ENCODE data around the gene LCN15. TPM values are rescaled to one million over a fixed set of nuclear protein-coding genes. Genes with fewer than 3 reads are reported as not detected.

The LCN15 gene
- total RNA-seq, 1 donor from 2014 or later, result not detected

DNA sequence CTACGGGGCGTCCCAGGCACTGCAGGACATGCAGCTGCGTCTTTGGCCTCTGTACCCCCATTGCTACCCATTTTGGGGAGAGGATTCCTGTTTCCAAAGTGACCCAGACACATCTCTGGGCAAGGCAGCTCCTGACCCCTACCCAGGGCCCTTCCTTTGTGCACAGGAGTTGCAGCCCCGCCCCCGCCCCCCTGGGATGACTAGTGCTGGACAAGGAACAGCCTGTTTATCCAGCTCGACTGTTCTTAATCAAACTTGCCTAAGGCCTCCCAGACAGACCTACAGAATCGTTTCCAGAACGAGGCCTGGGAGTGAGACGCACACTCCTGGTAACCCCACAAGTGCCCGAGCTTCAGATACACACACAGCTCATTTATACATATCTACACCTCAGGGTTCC lies 38.7 kb downstream of the LCN15 start:
- Mint-ChIP-seq H3K4me3 (ENCODE audit: unreplicated experiment) (peak overlapping the region; percentile 97), H3K27me3 (ENCODE audit: low read depth, unreplicated experiment) (no peaks in the 10 kb centered on the region), H3K27ac (ENCODE audit: unreplicated experiment) (peak overlapping the region; percentile 47), H3K4me1 (ENCODE audit: low read depth, unreplicated experiment) (peaks cover 15% of the 10 kb centered on the region), H3K36me3 (ENCODE audit: low read depth, unreplicated experiment) (peaks cover 8% of the 10 kb centered on the region), H3K9me3 (ENCODE audit: unreplicated experiment) (no peaks in the 10 kb centered on the region)
- peaks cover 86% of the 10 kb centered on the region for H4K20me1 ChIP-seq (ENCODE audit: insufficient read depth, low read length)
- peak overlapping the region; percentile 90 for H3K9ac ChIP-seq (ENCODE audit: low read length)
- H3K9me3 ChIP-seq (ENCODE audit: insufficient read depth, low read depth, low read length), result no peaks in the 10 kb centered on the region
- peak overlapping the region; percentile 91 for H3K4me3 ChIP-seq (ENCODE audit: insufficient read depth, low read depth, low read length)
- peaks cover 22% of the 10 kb centered on the region for H3K36me3 ChIP-seq (ENCODE audit: insufficient read depth, low read length)
- DNase-seq (ENCODE audit: low read depth) (peak; percentile 32), FAIRE-seq (no peak)
- H3K79me2 ChIP-seq (ENCODE audit: insufficient read depth, low read length), result peaks cover 70% of the 10 kb centered on the region
- peaks cover 42% of the 10 kb centered on the region for H3K4me1 ChIP-seq (ENCODE audit: insufficient read depth, low read length)
- no peak for TF ChIP-seq EZH2 (IDR thresholded peaks at IDR 0.05; ENCODE audit: insufficient read depth, low read length)
- TF ChIP-seq, protein P1, sequence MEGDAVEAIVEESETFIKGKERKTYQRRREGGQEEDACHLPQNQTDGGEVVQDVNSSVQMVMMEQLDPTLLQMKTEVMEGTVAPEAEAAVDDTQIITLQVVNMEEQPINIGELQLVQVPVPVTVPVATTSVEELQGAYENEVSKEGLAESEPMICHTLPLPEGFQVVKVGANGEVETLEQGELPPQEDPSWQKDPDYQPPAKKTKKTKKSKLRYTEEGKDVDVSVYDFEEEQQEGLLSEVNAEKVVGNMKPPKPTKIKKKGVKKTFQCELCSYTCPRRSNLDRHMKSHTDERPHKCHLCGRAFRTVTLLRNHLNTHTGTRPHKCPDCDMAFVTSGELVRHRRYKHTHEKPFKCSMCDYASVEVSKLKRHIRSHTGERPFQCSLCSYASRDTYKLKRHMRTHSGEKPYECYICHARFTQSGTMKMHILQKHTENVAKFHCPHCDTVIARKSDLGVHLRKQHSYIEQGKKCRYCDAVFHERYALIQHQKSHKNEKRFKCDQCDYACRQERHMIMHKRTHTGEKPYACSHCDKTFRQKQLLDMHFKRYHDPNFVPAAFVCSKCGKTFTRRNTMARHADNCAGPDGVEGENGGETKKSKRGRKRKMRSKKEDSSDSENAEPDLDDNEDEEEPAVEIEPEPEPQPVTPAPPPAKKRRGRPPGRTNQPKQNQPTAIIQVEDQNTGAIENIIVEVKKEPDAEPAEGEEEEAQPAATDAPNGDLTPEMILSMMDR (IDR thresholded peaks at IDR 0.05; ENCODE audit: insufficient read depth, low read depth, low read length), result no peak
- H3K27me3 ChIP-seq (ENCODE audit: insufficient read depth, low read length), result no peaks in the 10 kb centered on the region
- H3K27ac ChIP-seq (ENCODE audit: low read depth, low read length), result no peak overlapping the region
- H3K4me2 ChIP-seq (ENCODE audit: low read length), result peak overlapping the region; percentile 97
- H2AFZ ChIP-seq (ENCODE audit: low read depth, low read length), result no peak overlapping the region

DNA sequence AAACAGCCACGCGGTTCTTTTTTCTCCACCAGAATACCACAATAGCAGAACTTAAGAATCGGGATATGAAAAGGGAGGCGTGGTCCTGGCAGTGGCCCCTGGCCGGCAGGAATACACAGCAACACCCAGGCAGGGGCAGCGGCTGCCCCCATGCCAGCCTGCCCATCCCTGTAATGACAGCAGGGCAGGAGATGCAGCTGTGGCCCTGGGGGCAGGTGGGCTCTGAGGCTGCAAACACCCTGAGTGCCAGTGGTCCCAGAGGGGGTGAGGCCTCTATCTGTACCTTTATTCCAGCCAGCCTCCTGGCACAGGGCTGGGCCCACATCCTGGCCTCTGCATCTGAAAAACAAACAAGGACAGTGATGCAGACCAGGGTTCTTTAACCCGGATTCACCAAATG lies 39.5 kb downstream of the LCN15 start:
- no peak for FAIRE-seq
- H3K4me1 ChIP-seq (ENCODE audit: insufficient read depth, low read length), result peaks cover 45% of the 10 kb centered on the region
- H3K27me3 ChIP-seq (ENCODE audit: insufficient read depth, low read length), result no peaks in the 10 kb centered on the region
- H3K27ac ChIP-seq (ENCODE audit: low read depth, low read length), result no peak overlapping the region
- no peak for DNase-seq (ENCODE audit: low read depth)
- H3K9me3 ChIP-seq (ENCODE audit: insufficient read depth, low read depth, low read length), result no peaks in the 10 kb centered on the region
- H4K20me1 ChIP-seq (ENCODE audit: insufficient read depth, low read length), result peaks cover 79% of the 10 kb centered on the region
- Mint-ChIP-seq H3K27ac (ENCODE audit: unreplicated experiment) (no peak overlapping the region), H3K4me1 (ENCODE audit: low read depth, unreplicated experiment) (peaks cover 15% of the 10 kb centered on the region), H3K27me3 (ENCODE audit: low read depth, unreplicated experiment) (no peaks in the 10 kb centered on the region), H3K4me3 (ENCODE audit: unreplicated experiment) (peak overlapping the region; percentile 67), H3K36me3 (ENCODE audit: low read depth, unreplicated experiment) (peaks cover 8% of the 10 kb centered on the region), H3K9me3 (ENCODE audit: unreplicated experiment) (no peaks in the 10 kb centered on the region)
- H3K4me3 ChIP-seq (ENCODE audit: insufficient read depth, low read depth, low read length), result no peak overlapping the region
- H3K36me3 ChIP-seq (ENCODE audit: insufficient read depth, low read length), result peaks cover 22% of the 10 kb centered on the region
- H3K4me2 ChIP-seq (ENCODE audit: low read length), result peak overlapping the region; percentile 97
- H3K79me2 ChIP-seq (ENCODE audit: insufficient read depth, low read length), result peaks cover 62% of the 10 kb centered on the region
- TF ChIP-seq, protein P1 (IDR thresholded peaks at IDR 0.05; ENCODE audit: insufficient read depth, low read depth, low read length), result no peak
- TF ChIP-seq EZH2 (IDR thresholded peaks at IDR 0.05; ENCODE audit: insufficient read depth, low read length), result no peak
- H3K9ac ChIP-seq (ENCODE audit: low read length), result no peak overlapping the region
- no peak overlapping the region for H2AFZ ChIP-seq (ENCODE audit: low read depth, low read length)

DNA sequence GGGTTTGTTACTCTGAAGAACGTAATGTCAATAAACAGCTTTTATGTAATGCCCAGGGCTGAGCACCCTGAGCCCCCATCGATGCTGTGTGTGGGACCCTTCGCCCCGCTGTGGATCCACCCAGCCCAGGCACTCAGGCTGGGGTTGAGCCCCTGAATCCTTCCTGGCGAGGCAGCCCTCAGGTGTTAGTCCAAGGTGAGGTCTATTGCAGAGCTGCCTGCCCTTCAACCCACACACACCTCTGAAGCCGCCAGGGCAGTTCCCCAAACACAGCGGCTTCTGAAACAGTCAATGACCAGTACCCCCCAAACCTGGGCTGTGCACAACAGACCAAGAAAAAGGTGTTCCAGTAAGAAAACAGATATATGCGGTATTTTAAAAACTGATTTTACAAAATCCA lies 40.3 kb downstream of the LCN15 start:
- H3K4me1 ChIP-seq (ENCODE audit: insufficient read depth, low read length), result peaks cover 41% of the 10 kb centered on the region
- H3K27me3 ChIP-seq (ENCODE audit: insufficient read depth, low read length), result no peaks in the 10 kb centered on the region
- H3K4me3 Mint-ChIP-seq (ENCODE audit: unreplicated experiment), result peak overlapping the region; percentile 67
- peak overlapping the region; percentile 16 for H3K4me2 ChIP-seq (ENCODE audit: low read length)
- no peak overlapping the region for H3K27ac Mint-ChIP-seq (ENCODE audit: unreplicated experiment)
- H4K20me1 ChIP-seq (ENCODE audit: insufficient read depth, low read length), result peaks cover 71% of the 10 kb centered on the region
- H3K36me3 ChIP-seq (ENCODE audit: insufficient read depth, low read length), result peaks cover 22% of the 10 kb centered on the region
- TF ChIP-seq EZH2 (IDR thresholded peaks at IDR 0.05; ENCODE audit: insufficient read depth, low read length), result no peak
- TF ChIP-seq, protein P1 (IDR thresholded peaks at IDR 0.05; ENCODE audit: insufficient read depth, low read depth, low read length), result no peak
- H3K4me1 Mint-ChIP-seq (ENCODE audit: low read depth, unreplicated experiment), result peaks cover 15% of the 10 kb centered on the region
- no peak overlapping the region for H3K9ac ChIP-seq (ENCODE audit: low read length)
- no peaks in the 10 kb centered on the region for H3K9me3 ChIP-seq (ENCODE audit: insufficient read depth, low read depth, low read length)
- no peaks in the 10 kb centered on the region for H3K27me3 Mint-ChIP-seq (ENCODE audit: low read depth, unreplicated experiment)
- no peak overlapping the region for H2AFZ ChIP-seq (ENCODE audit: low read depth, low read length)
- no peaks in the 10 kb centered on the region for H3K9me3 Mint-ChIP-seq (ENCODE audit: unreplicated experiment)
- peaks cover 54% of the 10 kb centered on the region for H3K79me2 ChIP-seq (ENCODE audit: insufficient read depth, low read length)
- no peak overlapping the region for H3K4me3 ChIP-seq (ENCODE audit: insufficient read depth, low read depth, low read length)
- peaks cover 8% of the 10 kb centered on the region for H3K36me3 Mint-ChIP-seq (ENCODE audit: low read depth, unreplicated experiment)
- H3K27ac ChIP-seq (ENCODE audit: low read depth, low read length), result no peak overlapping the region
- FAIRE-seq, result no peak
- DNase-seq (ENCODE audit: low read depth), result no peak

Data from astrocyte (in vitro differentiated cells and primary cell).